Neuronal stem cell (in vitro differentiated cells): ENCODE data around the gene PDE8A. TPM values are rescaled to one million over a fixed set of nuclear protein-coding genes. Genes with fewer than 3 reads are reported as not detected.

Source experiments
- DNase-seq: peaks from one replicate; pipeline ENCODE4 v3.0.0-alpha.2; 2013; ENCODE audit warnings: low spot score
- H2AFZ ChIP-seq: one replicate; pipeline ENCODE4 v1.6.1; 2013; ENCODE audit warnings: mild to moderate bottlenecking, low read length, inconsistent platforms
- H2AK5ac ChIP-seq: 2 replicates; pipeline ENCODE4 v1.6.1; 2013; ENCODE audit warnings: low read depth, mild to moderate bottlenecking, inconsistent platforms, low read length, moderate library complexity, mixed read lengths
- H2BK120ac ChIP-seq: 2 replicates; pipeline ENCODE4 v1.6.1; 2013; ENCODE audit warnings: low read depth, mild to moderate bottlenecking, inconsistent platforms, low read length, moderate library complexity, mixed read lengths
- H2BK12ac ChIP-seq: one replicate; pipeline ENCODE4 v1.6.1; 2013; ENCODE audit warnings: low read length, inconsistent platforms
- H2BK15ac ChIP-seq: 2 replicates; pipeline ENCODE4 v1.6.1; 2013; ENCODE audit warnings: mild to moderate bottlenecking, low read length, inconsistent platforms, mixed read lengths
- H2BK5ac ChIP-seq: one replicate; pipeline ENCODE4 v1.6.1; 2013; ENCODE audit warnings: inconsistent platforms, mild to moderate bottlenecking, low read length, moderate library complexity
- H3K14ac ChIP-seq: one replicate; pipeline ENCODE4 v1.6.1; 2013; ENCODE audit warnings: low read length, inconsistent platforms
- H3K18ac ChIP-seq: 2 replicates; pipeline ENCODE4 v1.6.1; 2013; ENCODE audit warnings: low read length, inconsistent platforms
- H3K23ac ChIP-seq: 2 replicates; pipeline ENCODE4 v1.6.1; 2013; ENCODE audit warnings: low read depth, mild to moderate bottlenecking, mixed read lengths, low read length, inconsistent platforms; ENCODE audit not compliant: poor library complexity
- H3K27ac ChIP-seq: replicated peaks from 3 replicates; pipeline ENCODE4 v1.5.1; 2013; ENCODE audit warnings: low read length, inconsistent platforms
- H3K27me3 ChIP-seq, 3 experiments: 2 replicates each; pipeline ENCODE4 v1.6.1; 2013; ENCODE audit warnings: low read length in 3 of 3, mild to moderate bottlenecking in 2 of 3, inconsistent platforms in 1 of 3, low read depth in 1 of 3, mixed read lengths in 1 of 3, moderate library complexity in 1 of 3; ENCODE audit not compliant: control insufficient read depth in 3 of 3, insufficient read depth in 3 of 3
- H3K36me3 ChIP-seq, 2 donors: replicated peaks in 1 of 2; 2 replicates each; pipeline ENCODE4 v1.6.1; 2013; ENCODE audit warnings: low read length in 2 of 2; ENCODE audit not compliant: control insufficient read depth in 2 of 2, insufficient read depth in 2 of 2
- H3K4ac ChIP-seq: 2 replicates; pipeline ENCODE4 v1.6.1; 2013; ENCODE audit warnings: inconsistent platforms, mild to moderate bottlenecking, low read length, moderate library complexity
- H3K4me1 ChIP-seq, 2 donors: 1 replicate in 1 of 2; 2 replicates in 1 of 2; pipeline ENCODE4 v1.6.1; 2013; ENCODE audit warnings: low read length in 2 of 2, low read depth in 1 of 2; ENCODE audit not compliant: control insufficient read depth in 2 of 2, insufficient read depth in 1 of 2
- H3K4me2 ChIP-seq: one replicate; pipeline ENCODE4 v1.6.1; 2013; ENCODE audit warnings: mild to moderate bottlenecking, low read length, inconsistent platforms; ENCODE audit not compliant: insufficient read depth, poor library complexity, severe bottlenecking
- H3K4me3 ChIP-seq, 2 donors: 2 replicates each; pipeline ENCODE4 v1.5.1; 2013; ENCODE audit warnings: low read length in 2 of 2, mild to moderate bottlenecking in 2 of 2, inconsistent platforms in 1 of 2, moderate library complexity in 1 of 2
- H3K79me1 ChIP-seq: one replicate; pipeline ENCODE4 v1.6.1; 2013; ENCODE audit warnings: low read depth, mild to moderate bottlenecking, inconsistent platforms, low read length, moderate library complexity
- H3K9ac ChIP-seq: one replicate; pipeline ENCODE4 v1.6.1; 2013; ENCODE audit warnings: mild to moderate bottlenecking, low read depth, low read length, inconsistent platforms; ENCODE audit not compliant: poor library complexity
- H3K9me3 ChIP-seq, 2 donors: replicated peaks in 1 of 2; 2 replicates each; pipeline versions ENCODE3 to v1.6.1; 2013; ENCODE audit warnings: low read length in 2 of 2, mild to moderate bottlenecking in 2 of 2, inconsistent platforms in 1 of 2, low read depth in 1 of 2, mixed read lengths in 1 of 2, moderate library complexity in 1 of 2; ENCODE audit not compliant: control insufficient read depth in 2 of 2, insufficient read depth in 1 of 2
- H4K8ac ChIP-seq: one replicate; pipeline ENCODE4 v1.6.1; 2013; ENCODE audit warnings: low read depth, mild to moderate bottlenecking, inconsistent platforms, low read length, moderate library complexity
- H4K91ac ChIP-seq: one replicate; pipeline ENCODE4 v1.6.1; 2013; ENCODE audit warnings: low read length, low read depth, mild to moderate bottlenecking, inconsistent platforms; ENCODE audit not compliant: poor library complexity
- WGBS, 2 donors: extraction: QIAGEN DNeasy Blood & Tissue Kit; methylation state at CpG; one replicate each; pipeline ENCODE4 v1.1.7; 2013; ENCODE audit warnings: missing lambda C conversion rate in 2 of 2, mixed read lengths in 1 of 2; ENCODE audit not compliant: insufficient read length in 2 of 2, insufficient replicate concordance in 1 of 2; ENCODE audit errors: extremely low coverage in 2 of 2; 5-methylcytosine and 5-hydroxymethylcytosine counted together
- polyA plus RNA-seq, 2 experiments: library from polyadenylated mRNA; stranded (reverse); fragments of 200-250 nt; gene quantifications; one replicate each; pipeline ENCODE4 v1.2.3, GENCODE V29; 2013

PDE8A gene
- 2.8 TPM for polyA plus RNA-seq (2013, experiment 1 of 2)
- 3.8 TPM for polyA plus RNA-seq (2013, experiment 2 of 2)

- Histone ChIP-seq H3K36me3 (no peaks in the 10 kb centered on the region), H3K14ac (peak within 1 kb of the TSS; percentile 86), H3K79me1 (no peaks in the 10 kb centered on the region), H3K18ac (peak within 1 kb of the TSS; percentile 91), H3K4me2 (peak within 1 kb of the TSS; percentile 99), H3K4ac (no peak within 1 kb of the TSS), H3K9me3 (no peaks in the 10 kb centered on the region), H2BK120ac (peak within 1 kb of the TSS; percentile 62), H2AK5ac (peak within 1 kb of the TSS; percentile 47), H4K8ac (no peak within 1 kb of the TSS), H2AFZ (peak within 1 kb of the TSS; percentile 100), H4K91ac (peak within 1 kb of the TSS; percentile 1), H3K27ac (peak within 1 kb of the TSS; percentile 27), H2BK5ac (peak within 1 kb of the TSS; percentile 83), H3K9ac (peak within 1 kb of the TSS; percentile 33), H3K4me1 (peaks cover 2 to 5% of the 10 kb centered on the region in 2 donors), H3K23ac (peak within 1 kb of the TSS; percentile 82), H2BK12ac (no peak within 1 kb of the TSS), H3K4me3 (peak within 1 kb of the TSS; percentile 84 to 90), H3K27me3 (peaks cover 14 to 45% (median 28%) of the 10 kb centered on the region in 3 experiments), H2BK15ac (peak within 1 kb of the TSS; percentile 62)
- DNase-seq: peak; percentile 40
- WGBS, 2 donors: no CpG with 5 or more reads among the region's 95 CpGs
Measured at GRCh38 chr15:84981711-84982300, at the start of gene PDE8A. Gene PDE8A, plus strand, starts transcription at chr15:84981856. Its CDS starts 307 bp downstream, at chr15:84982163.

GRCh38 chr15:84934942-84935729 lies 46.5 kb upstream of the PDE8A start:
- Histone ChIP-seq H3K4me2 (no peak overlapping the region), H2BK15ac (no peak overlapping the region), H3K79me1 (no peaks in the 10 kb centered on the region), H3K9me3 (no peaks in the 10 kb centered on the region), H3K23ac (peak overlapping the region; percentile 6), H4K8ac (no peak overlapping the region), H3K4me3 (no peak overlapping the region), H3K9ac (no peak overlapping the region), H4K91ac (no peak overlapping the region), H3K27me3 (no peaks in the 10 kb centered on the region), H2AFZ (peak overlapping the region; percentile 45), H3K4me1 (no peaks in the 10 kb centered on the region), H3K27ac (no peak overlapping the region), H3K36me3 (no peaks in the 10 kb centered on the region), H3K4ac (no peak overlapping the region), H3K18ac (peak overlapping the region; percentile 74), H2BK5ac (no peak overlapping the region), H2BK120ac (no peak overlapping the region), H2BK12ac (peak overlapping the region; percentile 63), H3K14ac (peak overlapping the region; percentile 64), H2AK5ac (peak overlapping the region; percentile 49)
- no peak for DNase-seq
- no CpG with 5 or more reads among the region's 21 CpGs for WGBS, 2 donors

GRCh38 chr15:84937144-84937543 lies 44.5 kb upstream of the PDE8A start:
- no peak overlapping the region for H3K4me3 ChIP-seq
- no CpG with 5 or more reads among the region's 5 CpGs for WGBS, 2 donors
- no peak overlapping the region for H4K91ac ChIP-seq
- H2BK15ac ChIP-seq: no peak overlapping the region
- no peak overlapping the region for H3K4ac ChIP-seq
- H3K4me1 ChIP-seq: no peaks in the 10 kb centered on the region
- H2BK5ac ChIP-seq: no peak overlapping the region
- no peak overlapping the region for H2AFZ ChIP-seq
- H3K27me3 ChIP-seq: no peaks in the 10 kb centered on the region
- H3K9me3 ChIP-seq: no peaks in the 10 kb centered on the region
- H3K18ac ChIP-seq: no peak overlapping the region
- H3K79me1 ChIP-seq: no peaks in the 10 kb centered on the region
- H3K27ac ChIP-seq: no peak overlapping the region
- H3K4me2 ChIP-seq: no peak overlapping the region
- no peak overlapping the region for H3K23ac ChIP-seq
- no peaks in the 10 kb centered on the region for H3K36me3 ChIP-seq
- H2AK5ac ChIP-seq: no peak overlapping the region
- H2BK120ac ChIP-seq: no peak overlapping the region
- DNase-seq: no peak
- H2BK12ac ChIP-seq: no peak overlapping the region
- no peak overlapping the region for H4K8ac ChIP-seq
- no peak overlapping the region for H3K9ac ChIP-seq
- H3K14ac ChIP-seq: no peak overlapping the region

GRCh38 chr15:84938726-84939125 lies 42.9 kb upstream of the PDE8A start:
- WGBS, 2 donors: no CpG with 5 or more reads among the region's 1 CpG
- H2AK5ac ChIP-seq: no peak overlapping the region
- no peak overlapping the region for H3K14ac ChIP-seq
- no peak overlapping the region for H2BK120ac ChIP-seq
- no peak overlapping the region for H2BK15ac ChIP-seq
- no peak overlapping the region for H4K91ac ChIP-seq
- no peak overlapping the region for H2BK12ac ChIP-seq
- no peak for DNase-seq
- no peaks in the 10 kb centered on the region for H3K4me1 ChIP-seq
- no peak overlapping the region for H3K4ac ChIP-seq
- no peak overlapping the region for H3K9ac ChIP-seq
- H3K23ac ChIP-seq: no peak overlapping the region
- no peak overlapping the region for H2AFZ ChIP-seq
- no peak overlapping the region for H3K18ac ChIP-seq
- no peak overlapping the region for H3K27ac ChIP-seq
- H2BK5ac ChIP-seq: no peak overlapping the region
- no peak overlapping the region for H4K8ac ChIP-seq
- no peak overlapping the region for H3K4me2 ChIP-seq
- no peaks in the 10 kb centered on the region for H3K36me3 ChIP-seq
- H3K4me3 ChIP-seq: no peak overlapping the region
- no peaks in the 10 kb centered on the region for H3K79me1 ChIP-seq
- no peaks in the 10 kb centered on the region for H3K27me3 ChIP-seq
- H3K9me3 ChIP-seq: no peaks in the 10 kb centered on the region
